HG02840 (cell line): ENCODE measurements around the gene JAZF1.
"Not testable (repeated sequence)": the region's sequence is repeated elsewhere in the genome, so short reads cannot be mapped to it uniquely, and the experiment has no call there.

Experiments
- ATAC-seq: cut with Tn5 transposase; IDR thresholded peaks from one replicate; pipeline ENCODE4 v1.9.1; 2021; ENCODE audit warnings: mild to moderate bottlenecking, moderate library complexity, moderate number of reproducible peaks; ENCODE audit not compliant: unreplicated experiment, low FRiP score

The JAZF1 gene

DNA sequence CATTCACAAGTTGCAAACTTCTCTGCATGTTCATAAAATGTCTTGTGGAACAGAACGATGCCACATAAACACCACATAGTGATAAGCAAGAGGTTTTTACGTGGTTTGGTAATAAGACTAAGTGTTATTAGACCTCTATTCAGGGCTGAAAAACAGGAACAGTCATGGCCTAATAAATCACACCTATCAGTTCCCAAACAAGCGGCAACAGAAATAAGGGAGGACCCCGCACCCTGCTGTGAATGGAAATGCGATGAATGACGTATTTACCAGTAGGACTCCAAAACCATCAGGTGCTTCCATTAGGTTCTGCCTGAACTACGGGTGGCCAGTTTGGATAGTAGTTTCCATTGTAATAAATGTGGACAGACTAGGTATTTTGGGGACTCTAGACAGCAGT lies 311.5 kb downstream of the JAZF1 start:
- no peak for ATAC-seq

DNA sequence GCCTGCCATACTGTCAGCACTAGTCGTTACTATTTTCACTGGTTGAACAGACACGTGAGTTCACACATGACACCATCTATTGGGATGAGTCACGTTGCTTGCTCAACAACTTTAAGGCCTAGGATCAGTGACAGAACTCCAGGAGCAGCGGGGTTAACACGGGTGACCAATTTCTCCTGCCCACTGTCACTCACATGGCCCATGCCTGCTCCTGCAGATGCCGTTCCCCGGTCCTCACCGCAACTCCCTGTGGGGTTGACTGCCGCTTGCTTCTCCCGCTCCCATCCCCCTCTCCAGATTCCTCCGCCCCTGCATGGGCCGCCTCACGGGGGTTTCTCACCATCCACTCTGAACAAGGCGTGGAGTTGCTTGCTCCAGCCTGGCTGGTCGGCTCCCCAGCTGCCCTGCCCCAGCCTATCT lies 312.5 kb downstream of the JAZF1 start:
- no peak for ATAC-seq

GRCh38 chr7:27866828-27867672 lies 313.5 kb downstream of the JAZF1 start:
- ATAC-seq = no peak

DNA sequence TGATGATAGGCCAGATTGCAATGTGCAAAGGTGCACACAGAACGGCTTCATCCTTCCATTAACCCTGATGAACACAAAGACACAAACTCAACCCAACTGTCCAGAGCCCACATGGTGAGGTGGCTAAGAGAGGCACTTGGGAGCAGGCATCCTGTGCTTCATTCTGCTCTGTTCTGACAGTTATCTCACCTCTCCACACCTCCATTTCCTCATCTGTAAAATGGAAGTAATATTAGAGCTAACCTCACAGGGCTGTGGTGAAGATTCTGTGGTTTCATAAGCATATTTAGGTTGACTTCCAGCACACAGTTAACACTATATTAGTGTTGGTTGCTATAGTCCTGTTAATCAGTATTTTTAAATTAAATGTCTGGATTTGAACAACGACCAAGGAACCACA lies 314.3 kb downstream of the JAZF1 start:
- no peak for ATAC-seq

DNA sequence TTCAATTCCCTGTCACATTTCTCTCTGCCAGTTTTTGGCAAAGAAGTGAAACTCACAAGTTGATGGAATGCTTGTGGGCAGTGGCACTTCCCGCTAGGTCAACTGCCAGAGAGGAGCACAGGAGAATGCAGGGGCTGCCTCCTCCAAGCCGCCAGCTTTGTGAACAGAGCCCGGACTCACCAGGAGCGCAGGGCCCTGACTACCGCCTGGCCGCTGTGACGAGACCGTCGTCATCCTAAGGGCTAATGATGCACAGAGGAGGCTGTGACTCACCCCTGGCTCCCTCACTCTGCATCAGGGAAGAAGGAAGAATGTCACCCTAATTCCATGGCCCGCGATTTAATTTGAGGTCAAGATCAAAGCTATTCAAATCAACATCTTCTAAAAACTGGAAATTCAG lies 316.7 kb downstream of the JAZF1 start:
- ATAC-seq = no peak

DNA sequence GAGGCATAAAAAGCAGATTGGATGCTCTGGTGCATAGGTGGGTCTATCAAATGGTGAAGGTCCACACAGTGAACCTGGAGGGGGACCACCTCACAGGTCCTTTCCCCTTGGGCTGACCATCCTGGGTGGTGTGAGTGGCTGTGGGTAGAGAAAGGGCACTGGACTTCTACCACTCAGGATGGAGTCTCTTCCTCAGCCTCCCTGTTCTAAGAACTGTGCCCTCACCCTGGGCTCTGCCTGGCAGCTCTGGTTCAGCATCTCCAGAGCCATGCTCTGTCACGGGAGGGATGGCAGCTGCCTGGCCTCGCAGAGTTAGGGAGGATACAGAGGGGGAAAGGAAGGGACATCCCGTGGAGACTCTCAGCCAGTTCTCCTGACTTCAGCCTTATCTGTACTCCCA lies 318.8 kb downstream of the JAZF1 start:
- no peak for ATAC-seq

GRCh38 chr7:27860800-27861199 lies 319.8 kb downstream of the JAZF1 start:
- ATAC-seq = no peak

GRCh38 chr7:27856703-27857485 lies 323.7 kb downstream of the JAZF1 start:
- ATAC-seq = not testable (repeated sequence)

DNA sequence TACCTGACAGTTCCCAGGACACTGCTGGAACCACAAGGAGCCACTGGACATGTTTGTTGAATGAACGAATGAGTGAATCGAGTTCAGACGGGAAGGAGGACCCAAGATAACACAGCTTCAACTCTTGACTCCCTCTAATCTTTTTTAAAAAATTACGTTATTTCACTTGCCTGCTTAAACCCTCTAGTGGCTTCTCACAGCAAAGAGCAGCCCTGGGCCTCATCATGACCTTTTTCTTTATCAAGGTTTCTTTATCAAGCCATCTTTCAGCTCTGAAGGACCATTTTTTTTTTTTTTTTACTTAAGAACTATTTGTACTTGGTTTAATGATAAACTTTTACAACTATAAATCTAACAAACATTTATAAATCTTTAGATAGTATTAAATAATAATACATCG lies 330.1 kb downstream of the JAZF1 start:
- no peak for ATAC-seq

DNA sequence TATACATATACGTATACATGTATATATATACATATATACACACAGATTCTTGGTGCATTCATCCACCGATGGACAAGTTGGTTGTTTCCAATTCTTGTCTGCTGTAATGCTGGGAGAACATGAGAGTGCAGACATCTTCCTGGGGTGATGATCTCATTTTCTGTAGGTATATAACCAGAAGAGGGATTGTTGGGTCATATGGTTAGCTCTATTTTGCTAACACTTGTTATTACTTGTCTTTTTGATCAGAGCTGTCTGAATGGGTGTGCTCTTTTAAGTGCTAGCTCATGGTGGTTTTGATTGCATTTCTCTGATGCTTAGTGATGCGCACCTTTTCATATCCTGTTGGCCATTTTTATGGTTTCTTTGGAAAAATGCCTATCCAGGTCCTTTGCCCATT lies 334.2 kb downstream of the JAZF1 start:
- no peak for ATAC-seq

DNA sequence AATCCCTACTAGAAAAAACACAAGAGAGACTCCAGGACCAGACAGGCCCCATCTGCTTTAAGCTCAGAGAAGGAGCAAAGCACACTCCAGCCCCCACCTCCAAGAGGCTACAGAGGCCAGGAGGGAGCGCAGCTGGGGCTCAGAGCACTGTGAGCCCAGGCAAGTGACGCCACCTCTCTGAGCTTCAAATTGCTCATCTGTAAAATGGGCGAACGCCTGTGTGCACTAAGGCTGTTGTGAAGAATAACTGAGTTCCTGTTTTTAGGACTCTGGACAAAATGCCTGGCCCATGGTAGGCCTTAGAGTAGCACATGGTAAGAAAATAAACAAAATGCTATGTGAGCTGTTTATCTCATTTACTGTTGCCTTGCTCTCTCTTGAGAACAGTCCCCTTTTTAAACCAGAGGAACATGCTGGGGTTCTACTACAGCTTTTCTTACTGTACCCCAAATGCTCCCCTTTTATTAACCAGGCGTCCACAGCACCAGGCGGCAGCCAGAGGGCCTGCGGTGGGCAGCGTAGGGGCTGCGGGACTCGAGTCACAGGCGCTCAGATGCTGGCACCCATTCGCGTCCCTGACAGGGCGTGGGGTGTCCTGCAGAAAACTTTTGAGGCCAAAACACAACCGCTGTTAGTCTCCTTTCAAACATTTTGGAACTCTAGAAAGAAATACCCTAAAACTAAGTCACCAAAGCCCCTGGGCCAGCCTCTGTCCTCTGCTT lies 336.9 kb downstream of the JAZF1 start:
- no peak for ATAC-seq

DNA sequence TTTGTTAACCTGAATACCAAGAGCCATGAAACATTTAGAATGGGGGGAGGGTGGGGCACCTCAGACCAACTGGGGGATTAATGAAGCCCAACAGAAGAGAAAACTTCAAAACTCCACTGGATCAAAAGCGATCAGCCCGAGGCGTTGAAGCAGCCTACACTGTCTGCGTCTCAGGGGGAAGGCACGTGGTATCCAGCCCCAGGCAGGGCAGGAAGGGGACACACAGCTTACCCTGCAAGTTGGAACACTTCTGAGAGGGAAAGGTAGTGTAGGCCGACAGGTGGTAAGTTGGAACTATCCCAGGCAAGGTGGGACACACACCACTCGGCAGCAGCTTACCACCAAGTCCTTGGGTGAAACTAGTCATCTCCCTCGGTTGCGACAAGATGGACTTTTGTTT lies 337.7 kb downstream of the JAZF1 start:
- ATAC-seq = no peak

DNA sequence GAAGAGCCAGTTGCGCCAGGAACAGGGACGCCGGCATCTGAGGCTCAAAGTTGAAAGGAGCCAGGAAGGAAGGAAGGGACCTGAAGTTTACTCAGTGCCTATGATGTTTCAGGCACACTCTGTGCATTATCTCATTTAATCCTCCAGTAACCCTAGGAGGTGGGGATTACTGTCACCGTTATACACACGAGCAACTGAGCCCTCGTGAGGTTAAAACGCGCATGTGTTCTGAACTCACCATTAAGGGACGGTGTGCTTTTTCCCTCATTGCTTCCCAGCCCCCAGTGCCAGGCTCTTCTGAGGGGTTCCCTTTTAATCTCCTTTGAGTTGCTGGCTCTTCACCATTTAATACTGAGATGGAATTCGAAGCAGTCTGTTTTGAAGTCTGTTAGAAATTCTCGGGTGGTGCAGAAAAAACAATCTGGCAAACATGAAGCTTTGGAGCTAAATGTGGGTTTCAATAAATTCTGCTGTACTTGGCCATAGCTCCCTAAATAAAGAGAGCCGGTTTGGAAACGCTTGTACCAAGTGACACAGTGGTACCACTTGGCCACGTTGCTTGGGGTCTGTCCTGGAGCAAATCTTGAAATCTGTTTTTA lies 338.4 kb downstream of the JAZF1 start:
- ATAC-seq = no peak

GRCh38 chr7:27840760-27841364 lies 339.7 kb downstream of the JAZF1 start:
- ATAC-seq = no peak

- ATAC-seq = no peak
These were observed 340.3 kb downstream of the JAZF1 start for GRCh38 chr7:27840313-27840712.

GRCh38 chr7:27839099-27839498 lies 341.5 kb downstream of the JAZF1 start:
- ATAC-seq = no peak

GRCh38 chr7:27836536-27836935 lies 344.1 kb downstream of the JAZF1 start:
- no peak for ATAC-seq

GRCh38 chr7:27835376-27835775 lies 345.2 kb downstream of the JAZF1 start:
- no peak for ATAC-seq

GRCh38 chr7:27834179-27834921 lies 346.2 kb downstream of the JAZF1 start:
- ATAC-seq = no peak

DNA sequence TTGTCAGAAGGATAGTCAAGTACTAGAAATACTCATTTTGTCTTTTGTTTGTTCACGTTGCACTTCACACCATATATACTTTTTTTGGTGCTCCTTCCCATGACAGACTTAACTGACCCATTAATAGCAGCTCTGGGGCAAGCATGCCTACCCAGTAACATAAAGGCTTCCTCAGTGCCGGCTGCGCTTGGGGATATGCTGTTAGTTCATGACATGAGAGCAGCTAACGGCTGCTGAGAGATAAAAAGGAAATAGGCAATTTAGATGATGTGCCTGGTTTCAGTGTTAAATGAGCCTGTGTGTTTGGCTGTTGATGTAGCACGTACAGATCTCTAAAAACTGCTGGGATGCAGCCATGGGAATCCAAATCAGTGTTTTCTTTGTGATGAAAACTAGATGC lies 354.2 kb downstream of the JAZF1 start:
- ATAC-seq = no peak
